ENCODE data around the gene ACTN4.
"Not testable (repeated sequence)": the region's sequence is repeated elsewhere in the genome, so short reads cannot be mapped to it uniquely, and the experiment has no call there.

ACTN4 gene

DNA sequence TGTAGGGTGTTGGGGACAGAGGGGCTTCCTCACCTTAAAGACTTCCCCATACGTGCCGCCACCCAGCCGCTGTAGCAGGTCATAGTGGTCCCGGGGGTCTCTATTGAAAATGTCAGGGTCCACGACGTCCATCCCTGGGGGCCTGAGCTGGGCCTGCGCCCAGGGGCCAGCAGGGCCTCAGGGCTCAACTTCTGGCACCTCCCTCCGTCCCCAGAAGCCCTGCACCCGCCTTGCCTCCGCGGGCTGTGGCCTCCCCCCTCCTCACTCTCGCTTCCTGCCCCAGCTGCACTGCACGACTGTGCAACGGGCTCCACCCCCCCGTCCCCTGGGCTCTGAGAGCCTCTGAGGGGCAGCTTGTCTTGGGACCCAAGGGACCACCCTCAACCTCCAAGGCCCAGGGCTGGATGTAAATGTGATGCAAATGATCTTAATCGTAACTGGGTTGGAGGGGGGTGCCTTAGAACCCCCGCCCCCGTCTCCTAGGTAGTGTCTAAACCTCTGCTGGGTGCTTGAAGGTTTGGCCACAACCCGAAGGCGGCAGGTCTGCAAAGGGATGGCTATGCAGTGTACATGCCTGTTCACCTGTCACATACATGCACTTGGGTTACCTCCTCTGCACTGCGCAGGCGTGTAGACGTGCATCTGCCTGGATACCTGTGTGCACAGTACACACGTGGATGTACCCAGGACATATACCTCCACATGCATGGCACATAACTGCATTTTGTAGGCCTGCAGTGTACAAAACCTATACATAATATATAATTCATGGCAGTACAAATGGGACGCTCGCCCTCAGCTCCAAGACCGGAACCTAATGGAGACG lies 29.5 kb upstream of the ACTN4 start, which contains the start of gene MAP4K1:
Gene MAP4K1 (minus strand): TSS at position 190 of the 826 bp plus-strand sequence. CDS start 58 bp downstream, at position 132.
- H3K27ac ChIP-seq = peak within 1 kb of the TSS; percentile 93
- TF ChIP-seq, protein P1, sequence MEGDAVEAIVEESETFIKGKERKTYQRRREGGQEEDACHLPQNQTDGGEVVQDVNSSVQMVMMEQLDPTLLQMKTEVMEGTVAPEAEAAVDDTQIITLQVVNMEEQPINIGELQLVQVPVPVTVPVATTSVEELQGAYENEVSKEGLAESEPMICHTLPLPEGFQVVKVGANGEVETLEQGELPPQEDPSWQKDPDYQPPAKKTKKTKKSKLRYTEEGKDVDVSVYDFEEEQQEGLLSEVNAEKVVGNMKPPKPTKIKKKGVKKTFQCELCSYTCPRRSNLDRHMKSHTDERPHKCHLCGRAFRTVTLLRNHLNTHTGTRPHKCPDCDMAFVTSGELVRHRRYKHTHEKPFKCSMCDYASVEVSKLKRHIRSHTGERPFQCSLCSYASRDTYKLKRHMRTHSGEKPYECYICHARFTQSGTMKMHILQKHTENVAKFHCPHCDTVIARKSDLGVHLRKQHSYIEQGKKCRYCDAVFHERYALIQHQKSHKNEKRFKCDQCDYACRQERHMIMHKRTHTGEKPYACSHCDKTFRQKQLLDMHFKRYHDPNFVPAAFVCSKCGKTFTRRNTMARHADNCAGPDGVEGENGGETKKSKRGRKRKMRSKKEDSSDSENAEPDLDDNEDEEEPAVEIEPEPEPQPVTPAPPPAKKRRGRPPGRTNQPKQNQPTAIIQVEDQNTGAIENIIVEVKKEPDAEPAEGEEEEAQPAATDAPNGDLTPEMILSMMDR (conservative IDR thresholded peaks at IDR 0.05) = no peak

DNA sequence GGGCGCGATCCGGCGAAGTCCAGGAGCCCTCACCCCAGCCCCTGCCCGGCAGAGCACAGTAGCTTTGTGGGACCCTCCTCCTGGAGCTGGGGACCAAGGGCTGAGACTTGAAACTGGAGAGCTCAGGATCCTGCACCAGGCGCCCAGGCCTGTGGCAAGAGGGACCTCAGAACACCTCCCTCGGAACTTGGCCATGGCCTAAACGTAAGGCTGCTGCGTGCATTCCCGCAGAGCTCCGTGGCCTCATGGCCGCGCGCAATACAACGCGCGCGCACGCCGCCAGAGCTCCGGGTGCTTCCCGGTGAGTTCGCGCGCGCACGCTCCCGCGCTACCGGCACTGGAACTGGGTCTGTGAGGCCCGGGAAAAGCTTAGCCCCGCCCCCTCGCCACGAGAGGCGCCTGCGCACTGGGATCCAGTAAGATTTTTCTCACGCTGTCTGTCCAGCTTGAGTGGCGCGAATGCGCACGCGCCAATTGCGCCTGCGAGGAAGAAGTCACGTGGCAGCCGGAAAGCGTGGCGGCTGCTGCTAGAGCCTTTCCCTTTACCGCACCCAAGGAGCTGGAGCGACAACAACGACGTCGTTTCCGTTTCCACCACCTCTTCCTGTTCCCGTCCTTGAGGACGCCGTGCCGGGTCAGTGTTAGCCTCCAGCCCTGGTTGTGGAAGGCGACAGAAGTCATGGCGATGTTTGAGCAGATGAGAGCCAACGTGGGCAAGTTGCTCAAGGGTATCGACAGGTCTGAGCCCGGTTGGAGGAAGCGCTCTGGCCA lies 28.7 kb upstream of the ACTN4 start, which contains the start of gene EIF3K:
Gene EIF3K (plus strand): TSS at position 599 of the 771 bp plus-strand sequence. CDS start 81 bp downstream, at position 680.
- peak within 1 kb of the TSS; percentile 93 for H3K27ac ChIP-seq
- TF ChIP-seq, protein P1 (conservative IDR thresholded peaks at IDR 0.05) = no peak
- peak; percentile 53; the same call in 1 of the 2 replicates for TF ChIP-seq ZFX (IDR thresholded peaks at IDR 0.05)

DNA sequence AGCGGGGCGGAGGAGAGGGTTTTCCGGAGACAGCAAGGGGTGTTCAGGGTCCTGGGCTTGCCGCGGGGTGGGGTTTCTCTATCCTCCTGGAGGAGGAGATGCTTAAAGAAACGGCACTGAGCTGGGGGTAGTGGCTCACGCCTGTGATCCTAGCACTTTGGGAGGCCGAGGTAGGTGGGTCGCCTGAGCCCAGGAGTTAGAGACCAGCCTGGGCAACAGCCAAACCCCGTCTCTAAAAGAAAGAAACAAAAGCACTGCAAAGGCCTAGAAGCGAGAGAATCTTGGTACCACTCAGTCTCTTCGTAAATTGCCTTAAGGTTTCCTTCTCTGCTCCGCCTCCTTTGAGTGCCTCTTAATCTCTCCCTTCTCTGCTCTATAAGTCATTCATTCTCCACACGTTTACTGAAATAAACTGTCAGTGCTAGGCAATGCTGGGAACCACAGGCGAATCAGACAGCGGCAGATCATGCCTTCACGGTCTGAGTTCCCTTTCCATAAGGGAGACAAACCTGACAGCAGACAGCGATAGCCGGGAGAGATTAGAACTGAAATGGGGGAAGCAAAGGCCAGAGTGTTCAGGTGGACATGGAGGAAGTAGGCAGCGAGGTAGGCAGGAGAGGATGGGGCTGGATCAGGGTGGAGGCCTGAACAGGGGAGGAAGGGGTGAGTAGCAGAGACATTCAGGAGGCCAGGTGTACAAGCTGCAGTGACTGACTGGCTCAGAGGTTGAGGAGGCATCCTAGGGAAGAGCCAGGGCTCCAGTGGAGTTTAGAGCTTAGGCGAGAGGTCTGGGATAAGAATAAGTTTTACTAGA lies 27.9 kb upstream of the ACTN4 start:
- TF ChIP-seq ZFX (IDR thresholded peaks at IDR 0.05) = no peak
- TF ChIP-seq, protein P1 (conservative IDR thresholded peaks at IDR 0.05) = no peak
- H3K27ac ChIP-seq = peak overlapping the region; percentile 93

DNA sequence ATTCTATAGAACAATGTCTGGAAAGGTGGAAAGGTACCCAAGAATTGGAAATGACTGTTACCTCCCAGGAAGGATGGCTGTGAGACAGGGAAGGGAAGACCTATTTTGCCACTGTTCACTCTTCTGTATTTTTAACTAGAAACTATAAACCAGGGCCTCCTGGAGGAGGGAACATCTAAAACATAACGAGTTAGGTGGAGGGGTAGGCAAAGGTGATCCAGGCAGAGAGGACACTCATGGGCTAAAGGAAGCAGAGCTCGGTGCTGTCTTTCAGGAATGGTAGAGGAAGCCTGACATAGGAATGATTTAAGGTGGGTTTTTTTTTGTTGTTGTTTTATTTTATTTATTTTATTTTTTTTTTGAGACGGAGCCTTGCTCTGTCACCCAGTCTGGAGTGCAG lies 22.6 kb upstream of the ACTN4 start:
- H3K27ac ChIP-seq = no peak overlapping the region
- TF ChIP-seq, protein P1 (conservative IDR thresholded peaks at IDR 0.05) = no peak
- TF ChIP-seq ZFX (IDR thresholded peaks at IDR 0.05) = no peak

DNA sequence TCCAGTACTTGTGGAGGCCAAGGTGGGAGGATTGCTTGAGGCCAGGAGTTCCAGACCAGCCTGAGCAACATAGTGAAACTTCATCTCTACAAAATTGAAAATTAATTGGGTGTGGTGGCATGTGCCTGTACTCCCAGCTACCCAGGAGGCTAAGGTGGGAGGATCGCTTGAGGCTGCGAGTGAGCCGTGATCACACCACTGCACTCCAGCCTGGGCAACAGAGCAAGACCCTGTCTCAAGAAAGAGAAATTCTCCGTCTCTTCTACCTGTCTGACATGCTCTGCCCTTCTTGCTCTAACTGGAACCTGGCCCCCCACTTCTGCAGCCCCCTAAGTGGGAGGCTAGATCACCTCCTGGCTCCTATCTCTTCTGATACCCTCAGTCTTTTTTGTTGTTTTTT lies 21.0 kb upstream of the ACTN4 start:
- H3K27ac ChIP-seq = no peak overlapping the region
- TF ChIP-seq, protein P1 (conservative IDR thresholded peaks at IDR 0.05) = no peak
- no peak for TF ChIP-seq ZFX (IDR thresholded peaks at IDR 0.05)

DNA sequence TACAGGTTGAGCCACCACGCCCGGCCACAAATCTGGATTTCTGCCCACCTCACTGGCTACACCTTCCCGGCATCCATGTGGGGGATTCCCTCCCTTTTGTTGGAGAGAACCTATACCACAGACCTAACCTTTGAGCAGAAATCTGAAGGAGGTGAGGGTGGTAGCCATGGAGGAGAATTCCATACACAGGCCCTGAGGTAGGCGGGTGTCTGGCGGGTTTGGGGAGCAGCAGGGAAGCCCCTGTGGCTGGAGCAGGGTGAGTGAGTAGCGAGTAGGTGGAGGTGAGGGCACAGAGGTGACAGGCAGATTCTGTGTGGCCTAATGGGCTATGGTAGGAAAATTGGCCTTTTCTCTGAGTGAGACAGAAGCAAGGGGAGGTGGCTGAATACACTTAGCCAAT lies 17.9 kb upstream of the ACTN4 start:
- TF ChIP-seq, protein P1 (conservative IDR thresholded peaks at IDR 0.05) = no peak
- no peak for TF ChIP-seq ZFX (IDR thresholded peaks at IDR 0.05)
- H3K27ac ChIP-seq = no peak overlapping the region

DNA sequence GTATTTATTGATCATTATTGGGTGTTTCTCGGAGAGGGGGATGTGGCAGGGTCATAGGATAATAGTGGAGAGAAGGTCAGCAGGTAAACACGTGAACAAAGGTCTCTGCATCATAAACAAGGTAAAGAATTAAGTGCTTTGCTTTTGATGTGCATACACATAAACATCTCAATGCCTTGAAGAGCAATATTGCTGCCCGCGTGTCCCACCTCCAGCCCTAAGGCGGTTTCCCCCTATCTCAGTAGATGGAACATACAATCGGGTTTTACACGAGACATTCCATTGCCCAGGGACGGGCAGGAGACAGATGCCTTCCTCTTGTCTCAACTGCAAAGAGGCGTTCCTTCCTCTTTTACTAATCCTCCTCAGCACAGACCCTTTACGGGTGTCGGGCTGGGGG lies 16.1 kb upstream of the ACTN4 start:
- H3K27ac ChIP-seq = not testable (repeated sequence)

DNA sequence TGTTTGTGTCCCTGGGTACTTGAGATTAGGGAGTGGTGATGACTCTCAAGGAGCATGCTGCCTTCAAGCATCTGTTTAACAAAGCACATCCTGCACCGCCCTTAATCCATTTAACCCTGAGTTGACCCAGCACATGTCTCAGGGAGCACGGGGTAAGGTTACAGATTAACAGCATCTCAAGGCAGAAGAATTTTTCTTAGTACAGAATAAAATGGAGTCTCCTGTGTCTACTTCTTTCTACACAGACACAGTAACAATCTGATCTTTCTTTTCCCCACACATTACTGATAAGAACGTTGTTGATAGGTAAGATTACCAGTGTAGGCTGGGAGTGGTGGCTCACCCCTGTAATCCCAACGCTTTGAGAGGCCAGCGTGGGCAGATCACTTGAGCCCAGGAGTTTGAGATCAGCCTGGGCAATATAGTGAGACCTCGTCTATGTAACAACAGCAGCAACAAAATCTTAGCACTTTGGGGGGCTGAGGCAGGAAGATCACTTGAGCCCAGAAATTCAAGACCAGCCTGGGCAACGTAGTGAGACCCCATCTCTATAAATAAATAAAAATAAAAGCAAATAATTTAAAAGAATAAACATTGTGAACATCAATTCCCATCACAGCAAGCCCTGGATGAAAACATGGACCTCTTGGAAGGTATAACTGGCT lies 15.5 kb upstream of the ACTN4 start:
- not testable (repeated sequence) for H3K27ac ChIP-seq

All from C4-2B (cell line).